Mesendoderm (in vitro differentiated cells): ENCODE results near the gene PDHB.

Experiments
- DNase-seq: peaks from one replicate; pipeline ENCODE4 v3.0.0; 2013
- H2AK5ac ChIP-seq: 2 replicates; pipeline ENCODE4 v1.6.1; 2013; ENCODE audit warnings: low read length, inconsistent platforms
- H2BK120ac ChIP-seq: 2 replicates; pipeline ENCODE4 v1.6.1; 2013; ENCODE audit warnings: low read depth, mild to moderate bottlenecking, low read length, moderate library complexity, mixed read lengths
- H2BK15ac ChIP-seq: replicated peaks from 2 replicates; pipeline ENCODE4 v1.6.1; 2013; ENCODE audit warnings: low read depth, mild to moderate bottlenecking, moderate library complexity
- H2BK5ac ChIP-seq: 2 replicates; pipeline ENCODE4 v1.6.1; 2013; ENCODE audit warnings: low read length, inconsistent platforms
- H3K18ac ChIP-seq: 2 replicates; pipeline ENCODE4 v1.6.1; 2013; ENCODE audit warnings: mild to moderate bottlenecking, low read length, mixed read lengths
- H3K23ac ChIP-seq: one replicate; pipeline ENCODE4 v1.6.1; 2013; ENCODE audit warnings: low read length
- H3K27ac ChIP-seq: 2 replicates; pipeline ENCODE4 v1.5.1; 2013; ENCODE audit warnings: low read depth, mild to moderate bottlenecking, inconsistent platforms, low read length, moderate library complexity
- H3K27me3 ChIP-seq: 2 replicates; pipeline ENCODE4 v1.6.1; 2013; ENCODE audit warnings: low read length, control low read depth, mild to moderate bottlenecking, inconsistent platforms; ENCODE audit not compliant: insufficient read depth, poor library complexity
- H3K36me3 ChIP-seq: 2 replicates; pipeline ENCODE4 v1.6.1; 2013; ENCODE audit warnings: low read length, inconsistent platforms; ENCODE audit not compliant: control insufficient read depth, insufficient read depth
- H3K4ac ChIP-seq: one replicate; pipeline ENCODE4 v1.6.1; 2013; ENCODE audit warnings: low read depth, mild to moderate bottlenecking, low read length, moderate library complexity
- H3K4me1 ChIP-seq: 2 replicates; pipeline ENCODE4 v1.6.1; 2013; ENCODE audit warnings: low read depth, low read length, inconsistent platforms; ENCODE audit not compliant: control insufficient read depth
- H3K4me2 ChIP-seq: 2 replicates; pipeline ENCODE4 v1.6.1; 2013; ENCODE audit warnings: low read length
- H3K4me3 ChIP-seq: 2 replicates; pipeline ENCODE4 v1.5.1; 2013; ENCODE audit warnings: mild to moderate bottlenecking, low read length
- H3K56ac ChIP-seq: one replicate; pipeline ENCODE4 v1.6.1; 2013; ENCODE audit warnings: low read length
- H3K79me1 ChIP-seq: 2 replicates; pipeline ENCODE4 v1.6.1; 2013; ENCODE audit warnings: low read length, inconsistent platforms
- H3K79me2 ChIP-seq: 2 replicates; pipeline ENCODE4 v1.6.1; 2013; ENCODE audit warnings: mild to moderate bottlenecking, low read length; ENCODE audit not compliant: control insufficient read depth, insufficient read depth
- H3K9ac ChIP-seq: 2 replicates; pipeline ENCODE4 v1.6.1; 2013; ENCODE audit warnings: low read length, inconsistent platforms
- H4K5ac ChIP-seq: one replicate; pipeline ENCODE4 v1.6.1; 2013; ENCODE audit warnings: low read length
- H4K8ac ChIP-seq: one replicate; pipeline ENCODE4 v1.6.1; 2013; ENCODE audit warnings: low read depth, mild to moderate bottlenecking, control low read depth, low read length, moderate library complexity
- WGBS: extraction: QIAGEN DNeasy Blood & Tissue Kit; methylation state at CpG from one replicate; pipeline ENCODE4 v1.1.7; 2013; ENCODE audit warnings: low lambda C conversion rate, missing lambda C conversion rate; ENCODE audit not compliant: insufficient coverage; ENCODE audit errors: extremely low coverage; 5-methylcytosine and 5-hydroxymethylcytosine counted together

Gene PDHB

DNA sequence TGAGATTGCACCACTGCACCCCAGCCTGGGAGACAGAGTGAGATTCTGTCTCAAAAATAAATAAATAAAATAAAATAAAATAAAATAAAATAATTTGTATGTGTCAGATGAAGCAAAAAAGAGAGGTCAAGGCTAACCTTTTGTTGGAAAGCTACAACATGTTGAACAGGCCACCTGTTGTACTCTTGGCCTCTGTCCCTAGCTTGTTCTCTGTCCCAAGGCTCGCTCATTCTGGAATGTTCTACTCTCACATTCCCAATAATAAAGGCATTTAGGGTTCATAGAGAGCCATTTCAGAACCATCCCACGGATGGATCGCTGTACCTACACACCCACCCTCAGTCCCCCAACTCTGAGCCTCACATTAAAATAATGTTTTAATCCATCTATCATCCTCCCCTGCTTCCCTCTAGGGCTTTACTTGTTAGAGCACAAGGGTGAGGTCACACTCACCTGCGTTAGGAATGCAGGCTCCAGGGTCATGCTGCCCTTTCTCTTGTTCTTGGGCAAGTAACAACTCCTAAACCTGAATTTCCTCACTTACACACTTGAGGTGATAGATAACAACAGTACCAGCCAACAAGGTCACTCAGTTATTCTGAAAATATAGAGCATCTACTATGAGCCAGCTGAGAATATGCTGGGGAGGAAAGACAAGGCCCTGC is 33.4 kb upstream of the PDHB start:
- Histone ChIP-seq H3K27me3 (no peaks in the 10 kb centered on the region), H3K23ac (no peak overlapping the region), H4K5ac (no peak overlapping the region), H3K4me1 (peaks cover 16% of the 10 kb centered on the region), H3K79me2 (no peaks in the 10 kb centered on the region), H3K4me2 (no peak overlapping the region), H2BK5ac (no peak overlapping the region), H3K9ac (no peak overlapping the region), H2AK5ac (no peak overlapping the region), H3K36me3 (no peaks in the 10 kb centered on the region), H3K4ac (no peak overlapping the region), H3K18ac (no peak overlapping the region), H2BK120ac (no peak overlapping the region), H2BK15ac (no peak overlapping the region), H4K8ac (no peak overlapping the region), H3K27ac (no peak overlapping the region), H3K56ac (peak overlapping the region; percentile 5), H3K4me3 (no peak overlapping the region), H3K79me1 (no peaks in the 10 kb centered on the region)
- no CpG with 5 or more reads among the region's 4 CpGs for WGBS
- peak; percentile 34 for DNase-seq

DNA sequence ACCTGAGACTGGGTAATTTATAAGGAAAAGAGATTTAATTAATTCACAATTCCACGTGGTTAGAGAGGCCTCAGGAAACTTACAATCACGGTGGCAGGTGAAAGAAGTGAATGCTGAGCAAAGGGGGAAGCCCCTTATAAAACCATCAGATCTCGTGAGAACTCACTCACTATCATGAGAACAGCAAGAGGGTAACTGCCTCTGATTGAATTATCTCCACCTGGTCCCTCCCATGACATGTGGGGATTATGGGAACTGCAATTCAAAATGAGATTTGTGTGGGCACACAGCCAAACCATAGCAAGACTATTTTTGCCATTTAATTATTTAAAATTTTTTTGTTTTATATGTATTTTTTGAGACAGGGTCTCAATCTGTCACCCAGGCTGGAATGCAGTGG is 31.2 kb upstream of the PDHB start:
- Histone ChIP-seq H3K9ac (no peak overlapping the region), H2BK120ac (no peak overlapping the region), H3K79me1 (no peaks in the 10 kb centered on the region), H3K4me1 (peaks cover 2% of the 10 kb centered on the region), H3K23ac (no peak overlapping the region), H3K4me2 (no peak overlapping the region), H3K4ac (no peak overlapping the region), H3K79me2 (no peaks in the 10 kb centered on the region), H3K18ac (no peak overlapping the region), H3K56ac (no peak overlapping the region), H3K4me3 (no peak overlapping the region), H3K27me3 (no peaks in the 10 kb centered on the region), H4K8ac (no peak overlapping the region), H3K27ac (no peak overlapping the region), H4K5ac (no peak overlapping the region), H3K36me3 (no peaks in the 10 kb centered on the region), H2BK5ac (no peak overlapping the region), H2AK5ac (no peak overlapping the region), H2BK15ac (no peak overlapping the region)
- no CpG with 5 or more reads among the region's 3 CpGs for WGBS
- no peak for DNase-seq

DNA sequence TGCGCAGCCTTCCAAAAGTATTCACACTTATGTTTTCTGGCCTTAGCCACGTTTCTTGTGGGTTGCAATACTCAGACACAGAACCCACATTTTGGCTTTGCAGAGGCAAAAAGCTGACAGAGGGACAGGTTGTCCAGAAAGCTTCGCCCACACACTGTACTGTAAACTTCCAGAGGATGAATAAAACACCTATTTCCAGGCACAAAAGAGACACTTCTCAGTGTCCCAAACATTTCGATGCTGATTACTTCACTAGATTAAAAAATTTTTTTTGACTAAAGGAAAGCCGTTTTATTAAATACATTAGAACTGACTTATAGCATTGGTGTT is 30.3 kb upstream of the PDHB start:
- H3K56ac ChIP-seq: no peak overlapping the region
- H3K9ac ChIP-seq: no peak overlapping the region
- no peak overlapping the region for H3K18ac ChIP-seq
- no peak overlapping the region for H2AK5ac ChIP-seq
- no peak overlapping the region for H3K23ac ChIP-seq
- no peaks in the 10 kb centered on the region for H3K27me3 ChIP-seq
- H4K8ac ChIP-seq: no peak overlapping the region
- H3K27ac ChIP-seq: no peak overlapping the region
- no peak overlapping the region for H2BK120ac ChIP-seq
- no peaks in the 10 kb centered on the region for H3K79me1 ChIP-seq
- WGBS: no CpG with 5 or more reads among the region's 5 CpGs
- H3K4me3 ChIP-seq: no peak overlapping the region
- DNase-seq: no peak
- H3K79me2 ChIP-seq: no peaks in the 10 kb centered on the region
- H2BK5ac ChIP-seq: no peak overlapping the region
- H3K4ac ChIP-seq: no peak overlapping the region
- H3K4me1 ChIP-seq: peaks cover 2% of the 10 kb centered on the region
- no peaks in the 10 kb centered on the region for H3K36me3 ChIP-seq
- H4K5ac ChIP-seq: no peak overlapping the region
- no peak overlapping the region for H3K4me2 ChIP-seq
- no peak overlapping the region for H2BK15ac ChIP-seq

DNA sequence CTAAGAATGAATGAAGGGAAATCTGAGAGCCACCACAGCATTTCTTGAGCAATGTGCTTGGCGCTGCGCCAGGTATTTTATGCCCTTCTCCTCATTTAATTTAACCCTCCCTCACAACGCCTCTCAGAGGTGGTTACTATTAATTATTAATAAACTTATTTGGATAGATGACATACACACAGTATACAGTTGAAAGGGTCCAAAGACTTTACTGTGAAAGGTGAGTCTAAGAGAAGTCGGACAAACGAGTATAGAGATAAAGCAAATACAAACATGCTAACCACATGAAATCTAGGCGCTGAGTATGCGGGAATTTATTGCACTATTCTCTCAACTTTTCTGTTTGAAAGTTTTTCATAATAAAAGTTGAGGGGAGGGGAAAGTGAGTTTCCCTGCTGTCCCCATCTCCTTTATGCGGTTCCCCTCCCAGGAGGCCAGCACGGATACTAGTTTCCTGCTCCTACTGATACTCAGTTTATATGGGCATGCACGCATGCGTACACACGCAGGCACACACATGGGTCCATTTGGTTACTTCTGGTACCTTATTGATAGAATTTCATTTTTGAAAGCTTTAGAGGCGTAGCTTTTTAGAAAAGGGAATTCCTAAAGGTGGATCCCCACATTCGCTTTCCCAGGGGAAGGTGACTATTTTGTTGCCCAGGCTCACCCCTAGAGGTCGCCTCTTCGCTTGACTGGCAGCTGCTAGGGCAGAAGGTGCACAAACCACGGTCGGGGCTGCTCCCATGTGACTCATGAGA is 29.7 kb upstream of the PDHB start:
- no peak overlapping the region for H2BK15ac ChIP-seq
- no peak overlapping the region for H3K4me2 ChIP-seq
- no CpG with 5 or more reads among the region's 18 CpGs for WGBS
- no peak overlapping the region for H2BK120ac ChIP-seq
- H3K36me3 ChIP-seq: no peaks in the 10 kb centered on the region
- peak; percentile 86 for DNase-seq
- H3K56ac ChIP-seq: peak overlapping the region; percentile 77
- no peak overlapping the region for H3K23ac ChIP-seq
- H3K4ac ChIP-seq: peak overlapping the region; percentile 2
- H4K8ac ChIP-seq: no peak overlapping the region
- peak overlapping the region; percentile 29 for H3K9ac ChIP-seq
- peak overlapping the region; percentile 39 for H3K27ac ChIP-seq
- no peak overlapping the region for H2AK5ac ChIP-seq
- H3K4me3 ChIP-seq: no peak overlapping the region
- H3K18ac ChIP-seq: peak overlapping the region; percentile 9
- no peaks in the 10 kb centered on the region for H3K79me1 ChIP-seq
- peak overlapping the region; percentile 65 for H2BK5ac ChIP-seq
- H3K79me2 ChIP-seq: no peaks in the 10 kb centered on the region
- peaks cover 2% of the 10 kb centered on the region for H3K4me1 ChIP-seq
- no peaks in the 10 kb centered on the region for H3K27me3 ChIP-seq
- no peak overlapping the region for H4K5ac ChIP-seq

DNA sequence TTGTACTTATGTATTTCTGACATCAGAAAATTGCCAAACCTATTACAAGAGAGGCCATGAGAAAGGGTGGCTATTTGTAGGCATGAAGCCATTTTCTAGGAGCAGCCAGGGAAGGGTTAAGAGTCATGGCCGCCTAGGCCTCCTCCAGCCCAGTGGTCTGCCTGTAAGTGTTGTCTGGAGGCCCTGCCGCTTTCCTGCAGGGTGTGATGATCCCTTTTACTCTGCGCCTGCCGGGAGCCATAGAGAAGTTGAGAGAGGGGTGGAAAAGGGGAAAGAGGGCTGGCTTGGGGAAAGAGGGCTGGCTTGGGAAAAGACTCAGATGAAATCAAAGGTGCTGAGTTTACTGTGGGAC is 29.2 kb upstream of the PDHB start:
- H3K4ac ChIP-seq: peak overlapping the region; percentile 2
- H2BK15ac ChIP-seq: no peak overlapping the region
- H3K4me2 ChIP-seq: no peak overlapping the region
- H3K27ac ChIP-seq: peak overlapping the region; percentile 39
- peak overlapping the region; percentile 65 for H2BK5ac ChIP-seq
- H3K9ac ChIP-seq: peak overlapping the region; percentile 29
- no peak overlapping the region for H2BK120ac ChIP-seq
- no peaks in the 10 kb centered on the region for H3K79me2 ChIP-seq
- no peak overlapping the region for H4K8ac ChIP-seq
- H3K56ac ChIP-seq: peak overlapping the region; percentile 77
- no CpG with 5 or more reads among the region's 4 CpGs for WGBS
- peaks cover 2% of the 10 kb centered on the region for H3K4me1 ChIP-seq
- no peaks in the 10 kb centered on the region for H3K79me1 ChIP-seq
- no peak overlapping the region for H3K4me3 ChIP-seq
- peak overlapping the region; percentile 5 for H3K18ac ChIP-seq
- no peak overlapping the region for H3K23ac ChIP-seq
- no peak overlapping the region for H2AK5ac ChIP-seq
- H3K36me3 ChIP-seq: no peaks in the 10 kb centered on the region
- H3K27me3 ChIP-seq: no peaks in the 10 kb centered on the region
- H4K5ac ChIP-seq: no peak overlapping the region
- DNase-seq: peak; percentile 80
